Sigmoid colon (tissue), 4 donors: ENCODE measurements around the gene ZNF692.
A peak's percentile ranks its signal among the peaks of the same experiment; 100 is the strongest.

Experiments
- EP300 ChIP-seq, 4 donors: sonication (generic); formaldehyde crosslinking; IDR thresholded peaks; one replicate each; pipeline ENCODE4 v1.6.1; 2017; ENCODE audit warnings: antibody characterized with exemption in 4 of 4
- POLR2A ChIP-seq, 2 donors: fragments of 450-650 bp; IDR thresholded peaks; one replicate each; pipeline ENCODE4 v1.6.1; 2016; ENCODE audit warnings: antibody characterized with exemption in 2 of 2, mild to moderate bottlenecking in 2 of 2, moderate library complexity in 2 of 2
- TF ChIP-seq, protein P1 (sequence below), 4 experiments: fragments of 450-650 bp in 3 of 4; fragments of 200-600 bp in 1 of 4; IDR thresholded peaks; one replicate each; pipeline ENCODE4 v1.5.1; 2016 to 2019; ENCODE audit warnings: antibody characterized with exemption in 4 of 4, mild to moderate bottlenecking in 3 of 4, moderate library complexity in 2 of 4

DNA sequence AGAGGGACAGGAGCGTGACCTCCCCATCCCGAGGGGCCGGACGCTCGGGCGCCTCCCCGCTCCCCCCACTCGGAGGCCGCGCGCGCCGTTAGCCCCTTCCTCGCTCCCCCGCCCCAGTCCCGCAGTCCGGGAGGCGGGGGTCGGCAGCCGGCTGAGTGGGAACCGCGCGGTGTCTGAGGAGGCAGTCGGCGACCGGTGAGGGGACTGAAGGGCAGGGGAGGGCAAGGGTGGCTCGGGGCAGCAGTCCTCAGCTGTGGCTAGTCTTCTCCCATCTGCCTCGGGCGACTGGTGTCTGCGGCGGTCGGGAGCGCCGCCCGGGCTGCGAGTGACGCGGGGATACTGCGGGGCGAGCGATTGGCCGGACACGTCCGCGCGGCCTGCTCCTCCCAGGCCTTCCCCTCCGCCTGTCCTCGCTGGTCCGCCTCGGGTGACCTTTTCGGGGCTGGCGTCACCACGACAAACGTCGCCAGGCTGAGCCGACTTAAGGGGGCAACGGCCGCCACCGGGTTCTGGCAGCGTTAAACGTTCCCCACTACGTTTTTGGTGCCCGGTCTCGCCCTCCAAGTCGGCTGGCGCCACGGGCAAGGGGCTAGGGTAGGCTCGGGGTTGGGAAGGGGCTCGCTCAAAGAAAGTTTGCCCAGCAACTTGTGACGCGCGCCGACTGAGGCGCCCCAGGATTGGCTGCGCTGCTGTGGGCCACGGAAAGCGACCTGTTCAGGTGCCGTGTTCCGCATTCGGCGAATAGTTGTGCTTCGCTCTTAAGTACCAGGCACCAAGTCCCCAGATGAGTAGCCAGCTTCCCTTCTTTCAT lies 20.3 kb downstream of the ZNF692 start:
- TF ChIP-seq POLR2A (IDR thresholded peaks at IDR 0.05) (peak; percentile 66 to 80), EP300 (IDR thresholded peaks at IDR 0.05) (no peak)
- TF ChIP-seq, protein P1, sequence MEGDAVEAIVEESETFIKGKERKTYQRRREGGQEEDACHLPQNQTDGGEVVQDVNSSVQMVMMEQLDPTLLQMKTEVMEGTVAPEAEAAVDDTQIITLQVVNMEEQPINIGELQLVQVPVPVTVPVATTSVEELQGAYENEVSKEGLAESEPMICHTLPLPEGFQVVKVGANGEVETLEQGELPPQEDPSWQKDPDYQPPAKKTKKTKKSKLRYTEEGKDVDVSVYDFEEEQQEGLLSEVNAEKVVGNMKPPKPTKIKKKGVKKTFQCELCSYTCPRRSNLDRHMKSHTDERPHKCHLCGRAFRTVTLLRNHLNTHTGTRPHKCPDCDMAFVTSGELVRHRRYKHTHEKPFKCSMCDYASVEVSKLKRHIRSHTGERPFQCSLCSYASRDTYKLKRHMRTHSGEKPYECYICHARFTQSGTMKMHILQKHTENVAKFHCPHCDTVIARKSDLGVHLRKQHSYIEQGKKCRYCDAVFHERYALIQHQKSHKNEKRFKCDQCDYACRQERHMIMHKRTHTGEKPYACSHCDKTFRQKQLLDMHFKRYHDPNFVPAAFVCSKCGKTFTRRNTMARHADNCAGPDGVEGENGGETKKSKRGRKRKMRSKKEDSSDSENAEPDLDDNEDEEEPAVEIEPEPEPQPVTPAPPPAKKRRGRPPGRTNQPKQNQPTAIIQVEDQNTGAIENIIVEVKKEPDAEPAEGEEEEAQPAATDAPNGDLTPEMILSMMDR (IDR thresholded peaks at IDR 0.05), result no peak
